SKM-1 treated with dmso at 0.1 percent for 144 hours (cell line): Measurements from ENCODE around the gene DPEP2.
"Not testable (repeated sequence)": the region's sequence is repeated elsewhere in the genome, so short reads cannot be mapped to it uniquely, and the experiment has no call there.

Experiments used
- DNase-seq: peaks from one replicate; lab custom pipeline; 2025; ENCODE audit not compliant: unreplicated experiment; lab: John Stamatoyannopoulos, UW

Gene DPEP2

GRCh38 chr16:67977469-67978227 is 21.6 kb downstream of the DPEP2 start:
- no peak for DNase-seq

DNA sequence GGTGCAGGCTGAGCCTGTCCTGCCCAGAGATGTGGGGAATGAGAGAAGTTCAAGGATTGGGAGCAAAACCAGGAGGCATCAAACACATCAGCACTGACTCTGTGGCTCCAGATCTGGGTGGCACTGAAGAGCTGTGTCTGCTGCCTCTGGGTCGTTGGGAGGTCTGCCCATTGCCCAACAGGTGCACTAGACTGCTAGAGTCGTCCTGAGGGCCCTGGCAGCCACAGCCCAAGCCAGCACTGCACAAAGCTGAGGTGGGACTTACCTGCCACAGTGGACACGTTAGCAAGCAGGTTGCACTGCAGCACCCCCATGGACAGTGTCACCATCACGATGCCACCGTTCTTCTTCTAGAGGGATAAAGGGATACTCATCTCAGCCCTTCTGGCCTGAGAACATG is 22.3 kb downstream of the DPEP2 start:
- DNase-seq, result no peak

DNA sequence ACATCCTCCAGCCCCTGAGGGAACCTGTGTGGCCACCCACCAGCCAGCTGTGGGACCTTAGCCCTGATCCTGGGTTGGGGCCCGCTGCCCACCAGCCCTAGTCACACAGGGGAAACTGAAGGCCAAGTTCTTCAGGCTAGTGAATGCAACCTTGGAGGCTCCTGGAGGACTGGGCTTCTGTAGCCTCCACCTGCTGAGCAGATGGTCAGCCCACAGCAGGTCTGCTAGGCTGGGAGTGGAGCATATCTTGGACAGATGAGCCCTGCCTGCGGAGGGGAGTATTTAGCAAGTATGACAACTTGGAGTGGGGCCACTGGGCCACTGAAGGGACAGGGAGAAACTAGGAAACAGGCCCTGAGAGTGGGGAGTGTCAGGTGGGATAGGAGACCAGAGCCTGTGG is 23.1 kb downstream of the DPEP2 start:
- DNase-seq, result no peak

GRCh38 chr16:67975321-67976105 is 23.8 kb downstream of the DPEP2 start:
- DNase-seq, result no peak

DNA sequence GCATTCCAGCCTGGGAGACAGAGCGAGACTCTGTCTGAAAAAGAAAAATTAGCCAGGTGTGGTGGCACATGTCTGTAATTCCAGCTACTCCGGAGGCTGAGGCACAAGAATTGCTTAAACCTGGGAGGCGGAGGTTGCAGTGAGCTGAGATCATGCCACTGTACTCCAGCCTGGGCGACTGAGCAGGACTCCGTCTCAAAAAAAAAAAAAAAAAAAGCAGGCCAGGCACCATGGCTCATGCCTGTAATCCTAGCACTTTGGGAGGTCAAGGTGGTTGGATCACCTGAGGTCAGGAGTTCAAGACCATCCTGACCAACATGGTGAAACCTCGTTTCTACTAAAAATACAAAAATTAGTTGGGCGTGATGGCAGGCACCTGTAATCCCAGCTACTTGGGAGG is 27.0 kb downstream of the DPEP2 start:
- not testable (repeated sequence) for DNase-seq

GRCh38 chr16:67971111-67971510 is 28.2 kb downstream of the DPEP2 start:
- DNase-seq, result no peak

DNA sequence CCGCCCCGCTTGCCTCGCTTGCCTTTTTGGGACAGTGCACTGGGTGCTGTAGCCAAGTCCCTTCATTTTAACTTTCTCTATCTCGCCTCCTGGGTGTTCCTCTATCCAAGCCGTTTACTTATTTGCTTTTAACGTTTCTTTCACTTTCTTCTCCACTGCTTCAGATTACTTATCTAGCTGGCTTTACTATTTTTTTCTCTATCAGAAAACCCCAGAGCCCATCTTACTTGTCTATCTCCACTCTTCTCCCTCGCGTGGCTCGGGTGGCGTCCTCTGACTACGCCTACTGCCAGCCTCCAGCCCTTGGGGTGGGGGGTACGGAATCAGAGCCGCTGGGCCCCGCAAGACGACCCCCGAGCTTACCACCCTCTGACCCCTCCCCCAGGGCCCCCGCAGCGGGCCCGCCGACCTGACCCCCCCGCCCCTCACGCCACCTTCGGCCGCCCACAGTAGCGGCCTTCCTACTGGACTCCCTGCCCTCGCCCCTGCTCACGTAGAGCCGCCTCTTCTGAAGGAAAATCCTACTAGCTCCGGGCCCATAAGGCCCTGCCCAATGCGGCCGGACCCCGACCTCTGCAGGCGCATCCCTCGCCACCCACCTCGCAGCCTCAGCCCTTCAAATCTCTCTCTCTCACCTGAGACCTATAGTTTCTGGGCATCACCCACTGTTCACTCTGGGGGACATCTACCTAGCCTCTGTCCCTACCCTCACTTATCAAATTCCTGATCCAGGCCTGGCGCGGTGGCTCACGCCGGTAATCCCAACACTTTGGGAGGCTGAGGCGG is 29.8 kb downstream of the DPEP2 start:
- no peak for DNase-seq

DNA sequence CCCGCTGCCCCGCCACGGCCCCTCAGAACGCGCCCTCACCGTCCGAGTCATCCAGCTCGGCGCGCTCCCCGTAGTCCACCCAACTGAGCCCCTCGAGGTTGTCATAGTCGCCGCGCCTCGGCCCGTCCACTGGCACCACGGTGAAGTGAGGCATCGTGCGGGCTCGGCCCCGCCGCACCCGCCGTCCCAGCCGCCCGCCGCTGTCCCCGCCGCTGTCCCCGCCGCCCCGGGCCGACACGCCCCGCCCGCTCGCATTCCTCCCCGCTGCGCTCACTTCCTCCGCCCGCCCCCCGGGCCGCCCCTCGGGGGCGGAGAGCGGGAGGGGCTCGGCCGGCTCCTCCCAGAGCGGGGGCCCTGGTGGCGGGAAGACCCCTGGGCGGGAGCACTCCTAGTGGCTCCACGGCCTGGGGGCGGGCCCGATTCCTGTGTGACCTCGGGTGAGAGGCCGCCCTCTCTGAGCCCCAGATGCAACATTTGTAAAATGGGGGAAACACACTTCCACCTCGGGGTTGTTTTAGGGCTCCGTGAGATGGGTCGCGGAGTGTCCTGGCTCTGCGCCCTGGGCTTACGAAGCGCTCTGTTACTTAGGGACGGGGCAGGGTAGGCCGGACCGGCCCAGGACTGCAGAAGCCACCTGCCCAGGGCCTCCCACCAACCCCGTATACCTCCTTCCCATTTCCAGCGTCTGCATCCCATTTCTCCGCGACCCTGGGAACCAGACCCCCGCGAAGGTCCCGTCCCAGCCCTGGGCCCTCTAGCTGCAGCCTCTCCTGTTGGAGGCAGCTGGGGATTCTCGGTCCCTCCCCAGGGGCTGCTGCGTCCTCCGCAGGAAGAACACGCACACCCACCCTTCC is 30.7 kb downstream of the DPEP2 start, which contains the start of gene SLC12A4:
SLC12A4 (minus strand) TSS at position 238 of the 854 bp plus-strand sequence; CDS start at position 154, 84 bp downstream.
- DNase-seq, result peak; percentile 31

- no peak for DNase-seq
These were observed 31.3 kb downstream of the DPEP2 start for GRCh38 chr16:67967958-67968399.

DNA sequence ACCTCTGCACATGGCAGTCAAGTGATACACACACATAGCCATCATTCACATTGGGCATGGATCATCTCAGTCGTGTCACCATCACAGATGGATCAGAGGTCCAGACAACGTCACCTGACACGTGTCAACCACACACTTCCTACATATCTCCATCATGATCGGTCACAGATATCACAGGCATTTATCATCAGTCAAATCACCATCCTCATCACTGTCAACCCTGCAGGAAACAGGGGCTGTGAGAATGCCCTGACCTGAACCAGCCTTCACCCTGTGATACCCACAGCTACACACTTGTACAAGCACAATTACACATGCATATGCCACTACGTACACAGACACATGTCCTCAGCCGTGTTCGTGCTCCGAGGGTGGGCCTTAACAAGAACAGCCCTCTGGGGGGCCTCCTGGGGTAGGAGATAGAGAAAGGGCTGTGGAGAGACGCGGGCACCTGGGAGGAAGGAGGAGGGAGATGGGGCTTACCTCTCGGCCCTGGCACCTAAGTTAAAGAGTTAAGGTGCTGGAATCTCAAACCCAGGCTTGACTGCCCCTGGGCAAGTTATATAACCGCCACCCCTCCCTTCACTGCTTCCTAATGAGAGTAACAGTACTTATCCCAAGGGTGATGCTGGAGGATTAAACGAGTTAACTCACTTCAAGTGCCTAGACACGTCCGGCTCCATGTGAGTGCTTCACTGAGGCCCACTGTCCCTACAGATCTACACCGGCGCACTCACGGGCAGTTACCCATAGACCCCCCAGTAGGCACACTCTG is 31.9 kb downstream of the DPEP2 start:
- no peak for DNase-seq

DNA sequence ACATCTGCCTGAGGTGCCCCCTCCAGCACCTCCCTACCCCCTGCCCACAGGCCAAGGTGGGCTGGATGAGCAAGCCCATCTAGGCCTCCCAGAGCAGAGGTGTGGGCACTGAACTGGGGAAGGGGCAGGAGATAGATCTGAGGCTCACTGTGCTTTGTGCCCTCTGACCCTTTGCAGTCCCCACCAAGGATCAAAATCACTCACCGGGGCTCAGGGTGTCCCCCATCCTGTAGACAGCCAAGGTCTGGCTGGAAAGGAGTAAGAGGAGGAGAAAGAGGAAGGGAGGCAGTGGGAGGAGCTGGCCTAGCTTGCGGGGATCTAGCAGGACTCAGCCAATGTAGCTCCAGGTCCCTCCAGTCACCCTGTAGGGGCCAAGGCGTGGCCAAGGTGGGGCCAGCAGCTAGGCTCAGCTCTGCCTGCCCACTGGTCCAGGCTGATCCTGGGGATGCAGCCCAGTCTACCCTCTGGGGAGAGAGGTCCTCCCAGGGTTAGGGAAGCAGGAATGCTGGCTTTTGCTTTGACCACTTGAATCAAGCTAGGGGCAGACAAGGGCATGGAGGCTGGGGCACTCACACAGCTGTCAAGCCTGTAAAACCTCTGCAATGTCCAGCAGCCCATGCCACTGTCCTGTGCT is 32.6 kb downstream of the DPEP2 start:
- peak; percentile 13 for DNase-seq

DNA sequence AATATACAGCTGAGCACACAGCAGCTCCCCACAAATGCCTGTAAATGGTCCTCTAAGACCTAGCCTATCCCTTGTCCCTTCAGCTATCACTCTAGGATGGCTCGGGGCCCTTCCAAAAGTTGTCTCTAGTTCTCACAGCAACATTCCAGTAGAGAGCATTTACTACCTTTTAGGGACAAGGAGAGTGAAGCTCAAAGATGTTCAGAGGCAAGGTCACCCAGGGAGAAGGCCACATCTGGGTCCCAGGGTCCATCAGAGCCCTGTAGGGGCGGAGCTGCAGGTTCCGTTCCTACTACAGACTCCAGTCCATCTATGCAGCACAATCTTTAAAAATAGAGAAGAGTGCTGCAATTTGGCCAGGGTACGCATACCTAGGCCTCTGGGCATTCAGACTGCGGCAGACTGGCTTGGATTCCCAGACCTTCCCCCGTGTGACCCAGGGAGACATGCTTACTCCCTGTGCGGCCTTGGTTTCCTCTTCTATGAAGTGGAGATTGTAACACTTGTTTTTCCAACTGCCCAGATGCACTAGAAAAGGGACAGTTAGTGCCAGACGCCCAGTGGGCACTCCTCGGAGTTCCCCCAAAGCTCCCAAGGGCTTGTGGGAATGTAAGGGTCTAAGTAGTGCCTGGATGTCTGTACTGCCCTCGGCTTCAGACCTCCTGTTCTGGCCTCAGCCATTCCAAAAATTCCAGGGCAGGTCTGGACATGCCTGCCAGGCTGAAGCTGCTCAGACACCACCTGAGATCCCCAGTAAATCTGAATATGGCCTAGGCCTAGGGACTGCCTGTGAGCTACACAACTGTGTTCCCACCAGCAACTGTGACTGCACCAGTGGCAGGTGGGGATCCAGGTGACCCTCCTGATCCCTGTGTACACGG is 33.4 kb downstream of the DPEP2 start:
- no peak for DNase-seq

GRCh38 chr16:67964477-67965131 is 34.7 kb downstream of the DPEP2 start:
- no peak for DNase-seq

DNA sequence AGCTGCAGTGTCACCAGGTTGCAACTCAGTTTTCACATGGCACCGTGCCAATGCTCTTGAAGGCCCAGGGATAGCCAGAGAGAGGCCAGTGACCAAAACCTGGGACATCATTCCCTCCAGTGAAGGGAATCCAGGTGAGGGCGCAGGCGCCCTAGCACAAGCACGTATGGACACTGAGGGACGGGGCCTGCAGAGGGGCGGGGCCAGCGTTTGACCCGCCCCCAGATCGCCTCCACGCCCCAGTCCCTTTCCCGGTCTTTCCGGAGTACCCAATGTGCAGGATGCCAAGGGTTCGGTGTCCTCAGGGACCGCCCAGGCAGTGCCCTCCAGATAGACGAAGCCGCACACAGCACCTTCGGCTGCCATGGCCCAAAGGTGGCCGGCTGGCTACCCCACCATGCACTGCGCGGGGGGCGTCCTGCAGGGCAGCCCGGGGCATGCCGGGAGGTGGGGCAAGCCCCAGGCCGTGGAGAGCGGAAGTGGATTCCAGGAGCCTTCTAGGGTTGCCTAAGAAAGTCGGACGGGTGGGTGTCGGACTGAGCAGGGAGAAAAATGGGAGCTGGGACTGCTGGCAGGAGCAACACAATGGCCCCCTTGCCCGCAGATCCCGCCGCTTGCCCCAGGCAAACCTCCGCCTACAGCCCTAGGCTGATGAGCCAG is 35.5 kb downstream of the DPEP2 start:
- no peak for DNase-seq

DNA sequence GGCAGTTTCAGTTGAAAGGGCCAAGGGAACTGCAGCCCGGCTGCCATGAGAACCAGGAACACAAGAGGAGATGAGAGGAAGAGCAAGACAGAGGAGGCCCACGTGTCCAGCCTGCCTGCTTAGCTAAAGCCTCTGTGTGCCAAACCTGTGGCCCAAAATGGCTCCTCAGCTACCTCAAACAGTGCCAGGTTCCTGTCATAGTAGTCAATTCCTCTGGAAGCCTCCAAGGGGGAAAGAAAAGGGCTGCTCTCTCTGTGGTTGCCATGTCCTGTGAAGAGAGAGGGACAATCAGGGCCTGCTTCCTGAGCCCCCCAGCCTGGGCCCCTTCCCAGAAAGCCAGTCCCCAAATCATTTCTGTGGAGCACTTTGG is 36.0 kb downstream of the DPEP2 start:
- DNase-seq, result no peak

DNA sequence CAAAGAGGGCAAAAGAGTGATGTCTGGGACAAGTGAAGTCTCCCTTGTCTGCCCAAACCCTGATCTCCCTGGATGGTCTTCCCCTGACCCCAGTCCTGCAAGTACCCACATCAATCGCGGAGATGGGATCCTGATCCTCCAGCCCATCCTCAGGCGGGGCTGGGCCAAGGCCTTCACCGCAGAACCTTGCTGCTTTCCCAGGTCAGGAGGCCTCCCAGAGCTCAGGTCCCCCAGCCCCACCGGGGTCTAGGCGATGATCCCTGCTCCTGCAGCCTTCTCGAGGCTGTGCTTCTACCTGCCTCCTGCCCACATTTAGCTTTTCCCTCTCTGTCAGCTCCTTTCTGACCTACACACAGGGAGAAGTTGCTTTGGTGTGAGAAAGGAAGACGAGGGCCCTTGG is 37.1 kb downstream of the DPEP2 start:
- DNase-seq, result no peak

DNA sequence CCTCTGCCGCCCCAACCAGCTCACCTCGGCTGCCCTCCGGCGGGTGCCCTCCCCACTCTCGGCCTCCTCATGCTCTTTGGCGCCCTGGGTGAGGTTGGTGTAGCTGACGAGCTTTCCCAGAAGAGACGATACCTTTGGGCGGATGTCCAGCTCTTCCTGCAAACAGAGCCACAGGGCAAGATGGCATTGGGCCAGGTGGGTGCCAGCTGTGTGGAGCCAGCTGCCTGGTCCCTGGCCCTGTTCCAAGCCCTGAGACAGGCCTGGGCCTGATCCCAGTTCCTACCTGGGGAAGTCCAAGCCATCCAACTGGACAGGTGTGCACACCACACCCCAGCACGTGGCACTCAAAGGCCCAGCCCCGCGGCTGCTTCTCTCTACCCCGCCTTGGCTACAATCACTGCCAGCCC is 37.7 kb downstream of the DPEP2 start:
- DNase-seq, result no peak
